Activated gamma-delta T cell (primary cell): ENCODE measurements around the gene ECM2.

Experiments used
- DNase-seq: peaks from one replicate; lab custom pipeline; 2025; lab: John Stamatoyannopoulos, UW

ECM2 gene

DNA sequence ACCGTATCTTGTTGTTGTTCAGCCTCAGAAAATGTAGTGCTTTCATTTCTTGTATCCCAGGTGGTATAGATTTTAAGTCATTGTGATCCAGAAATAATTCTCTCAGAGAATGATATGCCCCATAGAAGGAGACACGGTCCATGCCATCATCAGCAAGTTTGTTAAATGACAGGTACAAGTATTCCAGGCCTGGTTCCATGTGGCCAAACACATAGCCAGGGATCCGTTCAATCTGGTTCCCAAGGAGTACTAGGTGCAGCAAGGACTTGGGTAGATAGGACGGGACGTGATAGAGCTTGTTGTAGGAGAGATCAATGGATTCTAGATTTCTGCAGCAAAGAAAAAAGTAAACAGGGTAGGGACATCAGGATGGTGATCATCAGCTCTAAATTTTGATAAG, 35.1 kb downstream of the ECM2 start:
- DNase-seq: no peak

DNA sequence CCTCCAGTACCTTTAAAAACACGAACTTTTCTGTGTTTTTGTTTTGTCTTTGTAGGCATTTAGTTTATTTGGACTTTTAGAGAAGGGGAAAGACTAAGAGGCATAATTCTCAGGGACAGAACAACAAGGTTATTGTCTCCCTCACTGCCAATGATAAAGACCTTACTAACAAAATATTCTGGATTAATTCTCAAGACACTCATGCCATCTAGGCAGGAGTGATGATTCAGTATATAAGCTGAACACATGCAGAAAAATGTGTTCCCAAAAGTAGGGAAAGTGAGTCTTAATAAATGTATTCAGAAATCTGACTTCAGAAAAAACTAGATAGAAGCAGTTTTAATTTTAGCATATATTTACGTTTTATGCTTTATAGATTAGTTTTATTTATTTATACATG, 36.1 kb downstream of the ECM2 start:
- DNase-seq: no peak

DNA sequence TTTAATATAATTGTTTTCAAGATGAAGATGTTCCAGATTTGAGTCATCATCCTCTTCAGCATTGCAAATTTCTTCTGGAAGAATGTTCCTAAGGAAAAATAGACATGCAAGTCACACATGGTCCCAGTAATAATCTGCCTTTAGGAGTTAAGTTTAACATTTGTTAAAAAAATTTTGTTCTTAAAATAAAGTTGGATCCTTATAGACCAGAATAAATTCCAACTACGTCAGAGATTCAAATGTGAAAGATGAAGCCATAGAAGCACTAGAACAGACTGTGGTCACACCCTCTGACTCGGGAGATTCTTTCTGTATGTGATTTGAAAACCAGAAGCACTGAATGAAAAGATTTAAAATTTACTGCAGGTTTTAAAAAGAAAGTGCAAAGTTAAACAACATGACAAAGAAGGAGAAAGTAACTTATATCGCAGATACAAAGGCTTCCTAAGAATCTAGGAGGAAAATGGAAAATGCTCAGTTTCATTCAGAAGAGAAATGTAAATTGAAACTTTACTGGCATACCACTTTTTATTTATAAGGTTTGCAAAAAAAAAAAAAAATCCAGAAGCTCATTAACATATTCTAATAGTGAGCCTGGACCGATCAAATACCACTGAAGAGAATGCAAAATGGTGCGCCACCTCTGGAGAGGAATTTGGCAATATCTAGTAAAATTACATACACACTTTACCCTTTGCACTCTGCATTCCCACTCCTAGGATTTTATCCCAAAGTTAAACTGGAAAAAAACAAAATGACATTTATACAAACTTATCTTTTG, 39.2 kb downstream of the ECM2 start:
- no peak for DNase-seq

DNA sequence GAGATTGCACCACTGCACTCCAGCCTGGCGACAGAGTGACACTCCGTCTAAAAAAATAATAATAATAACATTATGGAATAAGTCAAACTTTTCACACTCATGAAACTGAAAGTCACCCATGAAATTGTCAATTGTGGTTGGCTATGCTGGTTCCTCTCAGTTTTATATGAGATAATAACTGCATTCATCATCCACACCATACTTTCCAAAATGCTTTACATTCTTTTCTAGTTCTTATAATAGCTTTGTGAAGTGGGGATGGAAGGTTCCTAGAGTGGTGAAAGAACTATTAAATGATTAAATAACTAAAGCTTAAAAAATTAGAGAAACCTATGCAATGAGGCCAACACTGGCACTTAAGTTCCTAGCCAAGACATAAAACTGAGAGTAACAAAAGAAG, 40.9 kb downstream of the ECM2 start:
- DNase-seq: no peak

DNA sequence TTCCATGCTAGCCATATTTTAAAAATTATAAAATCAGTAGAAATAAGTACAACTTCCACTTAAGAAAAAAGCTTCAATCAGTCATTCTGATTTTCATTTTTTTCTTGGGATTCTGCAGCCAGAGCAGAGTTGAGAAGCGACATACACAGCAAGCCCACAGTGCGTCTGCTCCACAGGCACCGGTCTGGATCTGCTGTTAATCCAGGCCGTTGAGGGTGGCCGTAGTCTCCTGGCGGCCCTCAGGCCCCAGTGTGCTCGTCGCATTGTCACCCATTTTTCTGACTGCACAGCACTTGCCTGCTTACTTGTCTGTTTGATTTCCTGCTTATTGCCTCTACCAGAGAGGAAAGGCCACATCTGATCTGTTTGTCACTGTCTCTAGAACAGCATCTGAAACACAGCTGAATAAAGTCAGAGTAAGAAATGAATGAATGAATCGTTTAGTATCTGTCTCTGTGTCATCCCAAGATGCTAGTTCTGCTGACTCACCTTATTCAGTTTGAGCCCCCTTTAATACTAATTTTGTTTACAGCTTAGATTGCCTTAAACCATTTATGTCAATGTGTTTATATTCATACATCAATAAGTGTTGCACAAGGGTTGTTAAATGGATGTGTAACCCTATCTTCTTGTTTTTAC, 41.9 kb downstream of the ECM2 start:
- DNase-seq: no peak

DNA sequence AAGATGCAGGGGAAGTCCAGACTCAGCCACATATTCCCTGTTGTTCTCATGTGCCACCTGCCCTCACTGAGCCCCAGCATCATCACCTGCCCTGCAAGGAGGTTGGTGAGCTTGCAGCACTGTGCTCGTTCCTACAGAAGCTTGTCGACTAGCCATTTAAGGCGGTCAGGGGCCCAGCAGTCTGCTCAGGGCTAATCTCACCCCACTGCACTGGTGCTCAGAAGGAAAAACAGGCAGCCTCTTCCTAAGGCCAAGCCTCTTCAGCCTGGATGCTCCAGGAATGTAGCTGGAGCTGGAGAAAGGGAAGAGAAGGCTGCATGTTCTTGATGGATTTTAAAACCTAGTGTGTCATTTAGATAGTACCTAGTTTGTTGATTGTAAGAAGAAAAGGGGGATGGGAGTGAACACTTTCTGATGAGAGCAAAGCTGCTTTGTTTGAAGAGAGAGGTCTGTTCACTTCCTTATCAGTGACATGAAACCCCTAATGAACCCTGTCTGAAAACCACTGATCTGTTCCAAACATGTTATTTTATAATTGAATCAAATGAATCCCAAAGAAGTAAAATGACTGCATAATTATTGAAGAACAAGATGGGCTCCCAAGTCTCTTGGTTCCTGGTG, 42.9 kb downstream of the ECM2 start:
- no peak for DNase-seq

DNA sequence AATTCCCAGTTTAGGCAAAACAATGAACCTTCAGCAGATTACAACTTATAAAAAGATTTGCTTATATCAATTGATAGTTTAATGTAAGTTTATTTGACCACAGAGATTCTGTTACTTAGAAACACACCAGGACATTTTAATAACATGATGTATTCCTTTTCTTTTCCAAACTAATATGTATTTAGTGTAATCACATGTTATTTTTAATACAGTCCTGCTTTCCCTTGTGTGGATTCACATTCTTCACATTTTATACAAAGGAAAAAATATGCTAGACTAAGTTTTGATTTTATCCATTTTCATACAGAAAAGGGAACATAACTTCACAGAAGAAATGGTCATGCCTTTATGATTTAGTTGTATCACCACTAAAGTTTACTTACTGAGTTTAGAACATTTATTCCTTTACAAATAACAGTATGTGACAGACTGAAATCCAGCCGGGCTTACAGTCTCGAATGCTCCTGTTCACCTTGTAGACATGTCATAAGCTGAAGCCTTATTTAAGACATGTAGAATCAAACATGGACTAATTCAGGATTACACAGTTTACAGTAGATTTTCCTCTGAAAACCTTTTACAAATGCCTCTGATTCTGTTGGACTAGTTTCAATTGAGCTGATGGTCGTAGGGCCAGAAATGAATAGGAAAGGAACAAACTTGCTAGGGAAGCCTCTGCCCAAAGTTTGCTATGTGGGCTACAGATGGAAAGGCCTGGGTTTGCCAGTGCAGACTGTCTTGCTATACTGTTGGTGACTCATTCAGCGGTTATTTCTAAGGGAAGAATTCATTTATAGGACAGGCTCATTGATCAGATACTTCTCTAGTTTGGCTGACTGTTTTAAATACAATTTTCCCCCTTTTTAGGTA, 46.9 kb downstream of the ECM2 start:
- DNase-seq: no peak

DNA sequence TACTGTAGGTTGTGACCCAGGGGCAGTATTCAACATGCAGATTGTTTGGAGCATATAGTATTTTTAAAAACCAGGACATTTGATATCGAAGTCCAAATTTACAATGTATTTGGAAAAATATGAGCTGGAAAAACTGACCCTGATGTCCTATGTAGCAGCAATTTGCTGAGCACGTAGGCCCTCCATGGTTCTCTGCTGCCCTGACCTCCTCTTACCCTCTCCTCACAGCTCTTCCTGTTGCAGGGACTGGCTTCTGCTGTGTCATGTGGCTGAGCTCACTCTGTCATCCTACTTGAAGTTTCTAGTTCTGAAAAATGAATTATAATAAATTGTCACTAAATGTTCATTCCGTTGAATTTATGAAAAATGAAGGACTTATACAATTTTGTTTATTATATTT, 49.4 kb downstream of the ECM2 start:
- no peak for DNase-seq

DNA sequence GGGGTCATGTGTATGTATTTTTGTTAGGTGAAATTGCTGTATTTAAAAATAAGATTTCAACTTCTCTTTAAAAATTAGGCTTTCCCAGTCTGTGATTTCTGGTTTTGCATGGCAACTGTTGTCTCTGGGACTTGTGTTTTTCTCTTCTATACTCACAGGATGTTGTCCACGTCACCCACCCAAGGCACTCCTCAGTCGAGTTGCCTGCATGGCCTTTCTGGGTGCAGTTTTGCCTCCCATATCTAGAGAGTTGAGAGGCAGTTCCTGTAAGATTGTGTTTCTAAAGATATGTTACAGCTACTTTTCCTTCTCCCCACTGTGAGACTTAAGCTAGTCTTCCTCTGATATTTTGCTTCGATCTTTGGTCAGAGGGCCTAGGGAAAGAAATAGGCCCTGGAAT, 51.2 kb downstream of the ECM2 start:
- no peak for DNase-seq

DNA sequence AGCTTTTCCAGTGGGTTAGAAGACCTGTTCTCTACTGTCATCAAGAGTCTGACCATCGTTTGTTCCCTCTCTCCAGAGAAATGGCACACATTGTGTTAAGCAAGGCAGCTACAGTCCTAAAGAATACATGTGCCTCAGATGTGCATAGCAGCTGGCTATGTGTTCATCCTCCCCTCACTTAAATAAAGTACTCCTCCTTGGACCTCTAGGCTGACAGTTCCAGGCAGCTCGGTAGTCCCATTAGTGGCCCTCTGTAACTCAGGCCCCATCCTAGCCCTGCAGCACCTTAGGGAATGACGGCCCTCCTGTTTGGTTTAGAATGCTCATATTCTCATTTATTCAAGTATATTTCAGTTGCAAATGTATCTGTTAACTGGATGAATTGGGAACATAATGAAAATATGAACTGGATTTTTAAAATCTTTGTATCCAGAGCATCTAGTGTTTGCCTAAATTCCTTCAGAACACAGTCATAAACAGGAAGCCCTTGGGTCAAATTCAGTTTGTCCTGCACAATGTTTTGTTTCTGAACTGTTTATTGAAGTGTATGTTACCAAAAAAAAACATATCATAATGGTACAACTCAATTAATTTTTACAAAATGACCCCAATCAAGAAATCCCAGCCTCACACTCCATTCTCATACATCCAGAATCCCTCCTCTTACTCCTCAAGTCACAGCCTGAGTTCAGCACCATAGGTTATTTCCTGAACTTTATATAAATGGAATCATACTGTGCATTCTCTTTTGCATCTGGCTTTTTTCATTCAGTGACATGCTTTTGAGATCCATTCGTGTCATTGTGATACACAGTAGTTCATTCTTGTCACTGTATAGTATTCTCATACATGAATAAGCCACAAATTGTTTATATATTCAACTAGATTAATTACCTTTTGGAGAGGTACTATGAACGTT, 51.9 kb downstream of the ECM2 start:
- DNase-seq: no peak

DNA sequence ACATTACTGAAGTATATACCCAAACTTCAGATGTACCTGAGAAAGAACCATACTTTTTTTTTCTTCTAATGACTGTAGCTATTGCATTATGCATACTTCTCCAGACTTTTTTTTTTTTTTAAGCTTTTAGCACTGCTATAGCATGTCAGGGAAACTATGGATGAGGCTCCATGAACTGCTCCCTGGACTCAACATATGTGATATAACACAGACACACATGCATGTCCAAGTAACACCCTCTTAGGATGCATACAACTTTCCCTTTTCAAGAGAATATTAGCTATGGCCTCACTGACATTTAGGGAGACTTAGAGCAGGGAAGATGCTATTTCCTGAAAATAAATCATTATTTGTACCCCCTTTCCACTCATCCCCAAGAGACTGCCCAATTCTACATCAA, 53.0 kb downstream of the ECM2 start:
- DNase-seq: no peak

DNA sequence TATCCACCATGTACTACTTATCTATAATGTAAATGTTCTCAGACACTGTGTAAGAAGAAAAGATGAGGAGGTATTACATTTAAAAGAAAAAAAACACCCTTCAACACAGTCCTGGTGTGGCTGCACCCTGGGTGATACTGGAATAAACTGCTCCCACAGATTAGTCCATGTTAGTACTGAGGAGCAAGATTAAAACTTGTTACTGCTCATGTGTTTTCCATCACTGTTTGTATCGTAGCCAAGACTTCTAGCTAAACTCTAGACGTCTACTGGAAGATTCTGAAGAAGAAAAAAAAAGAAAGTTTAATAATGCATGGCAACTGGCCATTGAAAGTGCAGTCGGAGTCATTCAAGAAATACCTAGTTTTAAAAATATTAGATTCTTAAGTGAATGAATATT, 53.5 kb downstream of the ECM2 start, which contains the start of gene ASPN:
Gene ASPN, minus strand, starts transcription at position 178 of the 400 bp plus-strand sequence.
- DNase-seq: no peak

DNA sequence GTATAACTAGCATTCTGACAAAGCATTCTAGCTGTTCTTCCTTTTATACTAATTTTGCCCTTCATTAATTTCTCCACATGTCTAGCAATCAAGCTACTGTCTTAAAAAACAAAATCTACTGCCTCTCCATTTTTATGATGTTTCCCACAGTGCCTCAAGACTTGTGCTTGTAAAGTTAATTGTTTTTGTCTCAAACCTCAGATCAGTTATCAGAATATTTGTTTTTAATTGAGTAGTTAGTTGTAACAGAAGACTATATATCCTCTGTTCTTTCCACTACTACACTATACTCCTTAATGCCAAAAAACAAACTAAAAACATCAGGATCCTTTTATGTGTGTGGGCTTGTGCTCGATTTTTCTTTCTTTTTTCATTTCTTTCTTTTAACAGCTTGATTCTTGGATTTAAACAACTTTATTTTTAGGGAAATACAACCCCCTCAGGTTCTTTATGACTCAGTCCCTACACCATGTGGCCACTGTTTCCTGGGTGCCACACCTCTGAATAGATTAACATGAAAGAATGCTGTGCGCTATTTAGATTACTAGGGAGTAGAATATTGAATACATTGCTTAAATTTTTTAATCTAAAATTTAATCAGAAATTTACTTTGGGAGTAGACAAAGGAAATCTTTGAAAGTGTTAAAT, 54.7 kb downstream of the ECM2 start:
- no peak for DNase-seq

DNA sequence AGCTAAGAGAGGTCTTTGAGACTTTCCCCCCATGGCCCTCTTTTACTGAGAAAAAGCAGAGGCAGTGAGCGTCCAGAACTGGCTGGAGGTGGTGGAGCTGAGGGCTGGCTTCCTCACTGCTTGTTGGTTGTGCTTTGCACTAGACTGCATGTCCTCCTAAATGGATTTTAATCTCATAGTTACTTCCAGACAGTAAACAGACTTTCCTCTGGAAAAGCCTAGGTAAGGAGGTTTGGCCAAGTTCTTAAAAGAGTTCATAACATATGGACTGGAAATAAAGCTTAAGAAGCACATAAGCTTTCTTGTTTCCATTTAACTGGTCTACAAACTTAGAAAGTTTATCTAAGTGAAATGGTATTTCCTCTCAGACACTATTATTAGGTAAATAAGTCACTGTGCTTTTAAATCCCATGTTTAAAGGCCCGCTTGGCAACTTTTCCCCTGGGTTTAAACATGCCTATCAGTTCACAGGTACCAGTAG, 55.5 kb downstream of the ECM2 start:
- no peak for DNase-seq

DNA sequence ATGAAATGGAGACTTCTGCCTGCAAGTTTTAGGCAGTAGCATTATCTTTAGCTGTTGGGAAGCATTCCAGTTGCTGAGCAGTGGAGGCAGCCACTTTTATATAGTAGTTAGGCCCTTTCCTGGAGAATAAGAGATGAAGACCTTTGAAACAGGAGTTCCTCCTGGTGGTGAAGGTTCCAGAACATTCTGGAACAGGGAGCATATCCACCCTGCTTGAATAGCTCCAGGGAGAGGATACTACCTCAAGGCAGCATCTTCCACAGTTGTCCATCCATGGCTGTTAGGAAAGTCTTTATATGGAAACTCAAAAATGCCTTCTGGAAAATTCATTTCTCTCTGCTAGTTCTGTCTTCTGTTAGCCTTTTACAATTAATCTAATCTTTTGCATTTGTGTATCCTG, 56.4 kb downstream of the ECM2 start:
- DNase-seq: no peak

DNA sequence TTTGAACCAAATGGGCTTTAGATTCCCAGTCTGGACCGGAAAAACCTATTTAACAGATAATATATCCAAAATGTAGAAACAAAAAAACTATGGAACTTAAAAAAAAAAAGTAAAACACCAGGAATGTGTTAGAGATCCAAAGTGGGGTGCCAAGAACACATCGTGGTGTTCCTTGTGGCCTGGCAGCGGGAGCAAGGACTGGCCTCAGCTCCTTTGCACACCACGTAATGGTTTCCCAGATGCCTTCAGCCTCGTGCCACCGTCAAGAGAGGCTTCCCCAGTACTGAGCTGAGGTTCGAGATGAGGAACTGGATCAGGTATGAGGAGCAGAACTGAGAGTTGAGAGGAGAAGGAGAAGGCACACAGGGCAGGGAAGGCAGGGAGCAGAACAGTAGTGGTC, 57.0 kb downstream of the ECM2 start:
- no peak for DNase-seq

DNA sequence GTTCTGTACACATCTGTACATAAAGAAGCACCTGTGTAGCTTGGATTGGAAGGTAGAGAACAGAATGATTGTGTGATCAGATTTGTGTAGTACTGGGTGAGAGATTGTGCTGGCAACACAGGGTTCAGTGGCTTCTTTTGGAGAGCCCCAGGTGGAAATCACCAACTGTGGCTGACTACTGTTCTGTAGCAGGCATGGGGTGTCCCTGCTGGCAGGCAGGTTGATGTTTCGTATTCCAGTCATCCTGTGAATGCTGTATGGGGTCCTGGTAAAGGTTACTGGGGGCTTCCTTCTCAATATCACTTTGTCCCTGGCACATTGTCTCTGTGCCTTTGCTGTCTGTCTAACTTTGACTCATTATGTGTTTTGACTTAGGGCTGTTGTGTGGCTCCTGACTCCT, 58.8 kb downstream of the ECM2 start:
- no peak for DNase-seq

DNA sequence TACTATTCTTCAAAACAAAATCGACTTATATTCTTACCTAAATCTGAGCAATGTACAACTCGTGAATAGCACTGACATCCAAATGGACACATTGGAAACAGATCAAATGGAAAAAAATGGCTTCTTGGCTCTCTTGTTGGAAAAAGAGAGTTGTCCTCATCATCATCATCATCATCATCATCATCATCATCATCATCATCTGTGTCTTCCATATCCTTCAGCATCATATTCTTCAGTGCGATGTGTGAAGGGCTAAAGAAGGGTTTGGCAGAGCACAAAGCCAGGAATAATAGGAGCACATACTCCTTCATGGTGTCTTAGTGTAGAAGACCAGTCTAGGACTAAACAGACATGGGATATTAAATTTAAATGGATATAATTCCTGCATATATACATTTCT, 61.2 kb downstream of the ECM2 start:
- DNase-seq: no peak

DNA sequence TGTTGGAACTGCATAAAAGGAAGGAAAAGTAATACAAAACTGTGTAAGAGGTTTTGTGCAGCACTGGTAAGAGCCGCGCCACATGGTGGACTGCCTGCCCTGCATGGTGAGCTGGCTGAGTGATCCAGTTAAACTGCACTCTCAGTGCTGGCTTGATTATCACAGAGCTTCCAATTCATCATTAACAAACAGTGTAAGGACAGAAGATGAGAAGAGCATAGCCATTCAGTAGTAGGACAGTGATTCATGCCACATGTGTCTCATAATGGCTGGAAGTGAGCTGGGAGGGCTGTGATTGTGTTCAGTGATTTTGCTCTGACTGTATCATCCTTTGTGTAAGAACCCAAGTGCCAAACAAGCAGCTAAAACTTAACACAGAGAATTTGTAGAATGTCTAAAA, 67.6 kb downstream of the ECM2 start:
- no peak for DNase-seq

DNA sequence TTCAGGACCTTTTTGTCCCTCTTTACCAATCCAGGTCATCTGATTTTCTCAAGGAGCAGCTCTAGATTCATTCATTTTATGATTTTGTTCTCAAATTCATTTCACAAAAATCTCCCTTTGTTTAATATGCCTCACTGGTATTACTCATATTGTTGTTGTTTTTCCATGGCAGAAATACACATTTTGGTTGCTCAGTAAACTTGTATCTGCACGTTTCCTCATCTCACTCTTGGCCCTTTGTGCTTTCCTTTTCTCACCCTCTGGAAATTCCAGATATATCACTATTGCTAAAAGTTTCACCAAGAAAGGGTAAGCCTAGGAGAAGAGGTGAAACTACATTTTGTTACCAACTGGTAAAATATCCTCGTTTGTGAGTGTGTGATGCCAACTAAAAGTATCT, 68.3 kb downstream of the ECM2 start:
- DNase-seq: no peak

DNA sequence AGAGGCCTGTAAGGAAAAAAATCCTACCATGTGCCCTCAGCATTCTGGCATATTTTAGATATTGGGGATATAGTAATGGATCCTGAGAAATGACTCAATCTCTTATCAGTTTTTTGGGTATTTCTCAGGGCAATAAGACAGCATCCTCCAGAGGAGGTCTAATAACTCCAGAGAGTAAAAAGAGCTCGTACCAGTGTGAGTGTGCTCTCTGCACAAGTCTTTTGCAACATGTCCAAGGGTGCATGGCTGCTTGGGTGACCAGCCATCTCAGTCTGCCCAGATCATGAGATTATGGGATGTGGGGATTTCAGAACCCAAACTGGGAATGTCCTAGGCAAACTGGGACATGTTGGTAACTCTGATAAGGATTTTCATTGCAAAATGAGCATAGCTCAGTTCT, 68.7 kb downstream of the ECM2 start:
- no peak for DNase-seq
